ENCODE data around the gene TSC22D1.

DNA sequence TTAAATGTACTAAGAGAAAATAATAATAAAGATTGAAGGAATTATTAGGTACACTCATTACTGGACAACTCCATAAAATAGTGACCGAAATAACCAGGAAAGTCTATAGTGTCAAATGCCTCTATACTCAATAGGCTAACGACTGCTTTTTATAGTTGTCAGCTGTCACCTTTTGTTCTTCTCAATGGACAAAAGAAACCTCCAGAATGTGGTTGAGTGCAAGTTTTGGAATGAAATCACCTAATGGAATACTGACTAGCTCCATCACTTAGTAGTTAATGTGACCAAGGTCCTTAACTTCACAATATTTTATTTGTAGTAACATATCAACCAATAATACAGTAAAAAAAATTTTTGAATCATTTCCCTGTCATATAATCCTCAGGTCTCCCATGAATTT, 18.1 kb downstream of the TSC22D1 start:
- TF ChIP-seq, protein P1, sequence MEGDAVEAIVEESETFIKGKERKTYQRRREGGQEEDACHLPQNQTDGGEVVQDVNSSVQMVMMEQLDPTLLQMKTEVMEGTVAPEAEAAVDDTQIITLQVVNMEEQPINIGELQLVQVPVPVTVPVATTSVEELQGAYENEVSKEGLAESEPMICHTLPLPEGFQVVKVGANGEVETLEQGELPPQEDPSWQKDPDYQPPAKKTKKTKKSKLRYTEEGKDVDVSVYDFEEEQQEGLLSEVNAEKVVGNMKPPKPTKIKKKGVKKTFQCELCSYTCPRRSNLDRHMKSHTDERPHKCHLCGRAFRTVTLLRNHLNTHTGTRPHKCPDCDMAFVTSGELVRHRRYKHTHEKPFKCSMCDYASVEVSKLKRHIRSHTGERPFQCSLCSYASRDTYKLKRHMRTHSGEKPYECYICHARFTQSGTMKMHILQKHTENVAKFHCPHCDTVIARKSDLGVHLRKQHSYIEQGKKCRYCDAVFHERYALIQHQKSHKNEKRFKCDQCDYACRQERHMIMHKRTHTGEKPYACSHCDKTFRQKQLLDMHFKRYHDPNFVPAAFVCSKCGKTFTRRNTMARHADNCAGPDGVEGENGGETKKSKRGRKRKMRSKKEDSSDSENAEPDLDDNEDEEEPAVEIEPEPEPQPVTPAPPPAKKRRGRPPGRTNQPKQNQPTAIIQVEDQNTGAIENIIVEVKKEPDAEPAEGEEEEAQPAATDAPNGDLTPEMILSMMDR (IDR thresholded peaks at IDR 0.05; ENCODE audit: low read depth, low read length, missing input control) = no peak
- TF ChIP-seq YY1 (IDR thresholded peaks at IDR 0.05) (no peak), HNF4G (IDR thresholded peaks at IDR 0.05) (no peak), SP1 (IDR thresholded peaks at IDR 0.05) (no peak)
- TF ChIP-seq, protein P2, sequence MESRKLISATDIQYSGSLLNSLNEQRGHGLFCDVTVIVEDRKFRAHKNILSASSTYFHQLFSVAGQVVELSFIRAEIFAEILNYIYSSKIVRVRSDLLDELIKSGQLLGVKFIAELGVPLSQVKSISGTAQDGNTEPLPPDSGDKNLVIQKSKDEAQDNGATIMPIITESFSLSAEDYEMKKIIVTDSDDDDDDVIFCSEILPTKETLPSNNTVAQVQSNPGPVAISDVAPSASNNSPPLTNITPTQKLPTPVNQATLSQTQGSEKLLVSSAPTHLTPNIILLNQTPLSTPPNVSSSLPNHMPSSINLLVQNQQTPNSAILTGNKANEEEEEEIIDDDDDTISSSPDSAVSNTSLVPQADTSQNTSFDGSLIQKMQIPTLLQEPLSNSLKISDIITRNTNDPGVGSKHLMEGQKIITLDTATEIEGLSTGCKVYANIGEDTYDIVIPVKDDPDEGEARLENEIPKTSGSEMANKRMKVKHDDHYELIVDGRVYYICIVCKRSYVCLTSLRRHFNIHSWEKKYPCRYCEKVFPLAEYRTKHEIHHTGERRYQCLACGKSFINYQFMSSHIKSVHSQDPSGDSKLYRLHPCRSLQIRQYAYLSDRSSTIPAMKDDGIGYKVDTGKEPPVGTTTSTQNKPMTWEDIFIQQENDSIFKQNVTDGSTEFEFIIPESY (IDR thresholded peaks at IDR 0.05) = no peak
